HFF-Myc (cell line): ENCODE results near the gene STT3B.
"Not testable (repeated sequence)": the region's sequence is repeated elsewhere in the genome, so short reads cannot be mapped to it uniquely, and the experiment has no call there.

ENCODE experiments used
- DNase-seq: peaks from one replicate; pipeline ENCODE4 v3.0.0-alpha.2; 2011; ENCODE audit warnings: low read depth; ENCODE audit errors: extremely low read depth
- H3K4me3 ChIP-seq: replicated peaks from 2 replicates; pipeline ENCODE4 v1.5.1; 2011; ENCODE audit warnings: low read depth, mild to moderate bottlenecking, control low read depth, low read length
- CTCF ChIP-seq: IDR thresholded peaks from 2 replicates; pipeline ENCODE4 v1.5.1; 2012; ENCODE audit warnings: mild to moderate bottlenecking, low read depth, low read length, control low read depth; ENCODE audit errors: missing control alignments

Gene STT3B

GRCh38 chr3:31504230-31504629 lies 28.5 kb upstream of the STT3B start:
- TF ChIP-seq CTCF, result no peak
- no peak overlapping the region for H3K4me3 ChIP-seq
- DNase-seq, result no peak

GRCh38 chr3:31505371-31506048 lies 27.2 kb upstream of the STT3B start:
- DNase-seq, result no peak
- H3K4me3 ChIP-seq, result no peak overlapping the region
- no peak for TF ChIP-seq CTCF

GRCh38 chr3:31506515-31506914 lies 26.2 kb upstream of the STT3B start:
- DNase-seq, H3K4me3 ChIP-seq: not testable (repeated sequence)

GRCh38 chr3:31508452-31509146 lies 24.1 kb upstream of the STT3B start:
- no peak for DNase-seq
- no peak for TF ChIP-seq CTCF
- H3K4me3 ChIP-seq, result no peak overlapping the region

GRCh38 chr3:31509147-31509728 lies 23.5 kb upstream of the STT3B start:
- no peak for TF ChIP-seq CTCF
- H3K4me3 ChIP-seq, result no peak overlapping the region
- DNase-seq, result no peak

- H3K4me3 ChIP-seq, result no peak overlapping the region
- no peak for DNase-seq
- TF ChIP-seq CTCF, result no peak
Observed at GRCh38 chr3:31514570-31514969, 18.2 kb upstream of the STT3B start.

GRCh38 chr3:31515486-31516284 lies 17.0 kb upstream of the STT3B start:
- DNase-seq, result no peak
- no peak overlapping the region for H3K4me3 ChIP-seq
- TF ChIP-seq CTCF, result no peak
